GM21576 (cell line): ENCODE results near the gene SPTBN5.

Experiments used
- ATAC-seq: cut with Tn5 transposase; IDR thresholded peaks from one replicate; pipeline ENCODE4 v1.9.1; 2021; ENCODE audit warnings: mild to moderate bottlenecking, moderate library complexity; ENCODE audit not compliant: unreplicated experiment

SPTBN5 gene

DNA sequence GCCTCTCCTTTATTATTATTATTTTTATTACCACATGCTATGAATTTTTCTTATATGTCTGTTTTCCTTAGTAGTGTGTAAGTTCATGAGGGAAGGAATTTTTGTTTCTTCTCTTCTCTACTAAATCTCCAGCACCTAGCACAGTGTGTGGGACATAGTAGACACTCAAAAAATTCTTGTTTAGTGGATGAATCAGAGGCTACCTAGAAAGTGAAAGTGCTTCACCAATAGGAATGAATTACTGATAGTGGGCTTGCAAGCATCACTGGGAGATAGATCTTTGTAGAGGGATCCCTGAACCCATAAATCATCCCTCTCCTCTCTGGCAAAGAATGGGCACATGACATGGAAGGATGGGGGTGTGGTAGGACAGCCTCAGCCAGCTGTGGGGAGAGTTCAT is 8.5 kb downstream of the SPTBN5 start:
- ATAC-seq = no peak

DNA sequence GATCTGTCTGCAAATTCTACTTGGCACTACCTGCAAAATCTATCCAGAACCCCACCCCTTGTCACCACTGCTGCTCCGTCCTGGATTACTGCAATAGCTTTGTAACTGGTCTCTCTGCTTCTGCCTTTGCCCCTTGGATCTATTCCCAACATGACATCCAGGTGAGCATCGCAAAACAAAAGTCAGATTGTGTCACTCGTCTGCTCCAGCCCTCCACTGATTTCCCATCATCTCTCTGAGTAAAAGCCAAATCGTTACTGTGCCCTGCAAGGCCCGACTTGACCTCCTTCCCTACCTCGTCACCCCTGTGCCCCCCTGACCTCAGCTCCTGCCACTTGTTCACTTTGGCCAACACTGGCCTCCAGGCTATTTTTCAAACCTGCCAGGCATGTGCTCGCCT is 9.4 kb downstream of the SPTBN5 start:
- ATAC-seq = no peak

DNA sequence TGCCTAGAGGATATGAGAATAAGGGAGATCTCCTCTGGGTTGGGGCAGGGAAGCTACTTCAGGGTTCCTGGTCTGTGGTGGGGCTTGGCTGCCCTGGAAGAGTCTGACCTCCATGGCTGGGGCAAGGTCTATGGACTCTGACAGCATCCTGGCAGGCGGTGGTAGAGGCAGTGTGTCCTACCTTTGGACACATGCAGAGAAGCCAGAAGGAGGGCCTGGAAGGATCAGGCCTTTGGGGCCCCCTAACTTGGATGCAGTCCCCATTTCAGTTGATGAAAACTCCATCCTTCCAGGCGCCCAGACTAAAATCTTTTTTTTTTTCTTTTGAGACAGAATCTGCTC is 10.4 kb downstream of the SPTBN5 start:
- ATAC-seq = no peak

DNA sequence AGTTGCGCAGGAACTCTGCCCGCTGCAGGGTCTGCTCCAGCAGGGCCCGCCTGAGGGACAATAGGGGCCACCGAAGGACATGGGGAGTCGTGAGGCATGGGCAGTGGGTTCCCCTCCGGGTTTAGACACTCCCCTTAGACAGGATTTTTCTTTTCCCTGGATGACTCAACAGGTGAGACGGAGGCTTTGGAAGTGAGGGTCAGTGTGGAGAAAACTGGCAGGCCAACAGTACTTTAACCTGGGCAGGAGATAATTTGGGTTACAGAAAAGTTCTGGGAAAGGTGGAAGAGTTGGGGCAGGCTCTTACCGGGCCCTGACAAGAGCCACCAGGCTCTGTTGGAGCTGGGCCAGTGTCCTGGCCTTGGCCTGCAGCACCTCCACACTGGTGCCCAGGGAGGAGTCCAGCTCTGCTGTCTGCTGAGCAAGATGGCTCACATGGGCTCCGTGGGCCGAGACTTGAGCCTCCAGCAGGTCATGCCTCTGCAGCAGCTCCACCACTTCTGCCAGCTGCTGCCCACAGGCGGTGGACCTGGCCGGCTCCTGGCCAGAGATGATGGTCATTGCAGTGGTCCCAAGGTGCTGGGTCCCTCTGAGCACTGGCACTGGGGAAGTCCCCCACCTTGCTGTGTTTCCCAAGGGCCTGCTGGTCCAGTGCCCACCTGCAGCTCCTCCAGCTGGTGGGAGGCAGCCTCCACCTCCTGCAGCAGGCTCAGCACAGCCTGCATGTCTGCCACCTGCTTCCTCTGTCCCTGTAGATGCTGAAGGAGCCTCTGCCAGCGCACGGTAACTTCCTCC is 11.0 kb downstream of the SPTBN5 start:
- no peak for ATAC-seq

DNA sequence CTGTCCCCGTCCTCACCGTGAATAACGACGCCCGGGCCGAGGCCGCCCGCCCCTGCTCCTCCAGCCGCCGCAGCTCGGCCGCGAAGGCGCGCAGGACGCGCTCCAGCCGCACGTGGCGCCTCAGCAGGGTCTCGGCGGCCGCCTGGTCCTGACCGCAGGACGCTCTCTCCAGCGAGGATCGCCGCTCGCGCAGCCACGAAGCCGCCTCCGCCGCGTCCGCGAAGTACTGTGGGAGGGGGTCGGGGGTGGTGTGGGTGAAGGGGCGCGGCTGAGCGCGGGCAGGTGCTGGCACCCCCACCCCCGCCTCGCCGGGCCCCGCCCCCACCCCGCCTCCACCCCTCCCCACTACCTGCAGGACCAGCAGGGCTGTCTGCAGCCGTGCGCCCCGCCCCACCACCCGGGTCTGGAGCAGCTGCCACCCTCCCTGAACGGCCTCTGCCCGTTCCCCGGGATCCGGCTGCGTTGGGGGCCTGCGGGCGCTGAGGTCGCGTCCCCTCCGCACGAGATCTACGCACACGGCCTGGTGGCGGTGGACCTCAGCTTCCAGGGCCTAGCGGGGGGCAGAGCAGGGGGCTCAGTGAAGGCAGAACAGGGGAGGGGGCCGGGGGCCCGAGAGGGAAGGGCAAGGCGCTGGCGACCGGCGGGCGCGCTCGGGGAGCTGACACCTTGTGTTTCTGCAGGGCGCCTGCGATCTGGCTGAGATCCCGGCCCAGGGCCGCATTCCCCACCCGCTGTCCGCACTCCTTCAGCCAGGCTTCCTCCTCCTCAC is 11.7 kb downstream of the SPTBN5 start:
- ATAC-seq = no peak

DNA sequence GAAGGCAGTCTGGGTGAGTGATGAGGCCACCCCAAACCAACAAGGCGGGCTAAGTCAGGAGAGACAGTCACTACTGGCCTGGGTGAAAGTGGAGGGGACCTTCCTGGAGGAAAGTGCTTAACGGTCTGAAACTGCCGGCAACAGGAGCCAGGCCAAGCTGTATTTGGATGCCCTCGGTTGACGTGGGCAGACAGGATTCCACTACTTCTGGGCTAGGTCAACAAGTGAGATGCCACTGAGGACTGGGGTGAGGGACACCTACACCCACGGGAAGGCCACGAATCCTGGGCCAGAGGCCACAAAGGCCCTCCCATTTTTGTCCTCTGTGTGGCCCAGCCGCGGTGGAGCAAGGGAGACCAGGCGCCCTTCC is 12.3 kb downstream of the SPTBN5 start:
- ATAC-seq = no peak

DNA sequence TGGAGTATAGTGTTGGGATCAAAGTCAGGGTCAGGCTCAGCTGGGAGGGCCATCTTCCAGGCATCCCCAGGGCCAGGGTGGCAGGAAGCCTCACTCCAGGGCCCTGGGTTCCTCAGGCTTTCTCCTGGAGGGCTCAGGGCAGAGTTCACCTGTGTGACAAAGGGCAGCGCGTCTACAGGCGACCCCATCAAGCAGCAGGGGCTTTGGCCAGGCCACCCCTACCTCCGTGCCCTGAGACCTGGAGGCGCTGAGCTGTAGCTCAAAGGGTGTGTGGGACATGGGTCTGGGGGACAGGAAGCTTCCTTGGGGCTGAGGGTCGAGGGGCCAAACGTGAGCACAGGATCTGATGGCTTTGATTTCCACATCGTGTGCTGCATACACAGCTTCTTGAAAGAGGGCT is 12.8 kb downstream of the SPTBN5 start:
- ATAC-seq = no peak

DNA sequence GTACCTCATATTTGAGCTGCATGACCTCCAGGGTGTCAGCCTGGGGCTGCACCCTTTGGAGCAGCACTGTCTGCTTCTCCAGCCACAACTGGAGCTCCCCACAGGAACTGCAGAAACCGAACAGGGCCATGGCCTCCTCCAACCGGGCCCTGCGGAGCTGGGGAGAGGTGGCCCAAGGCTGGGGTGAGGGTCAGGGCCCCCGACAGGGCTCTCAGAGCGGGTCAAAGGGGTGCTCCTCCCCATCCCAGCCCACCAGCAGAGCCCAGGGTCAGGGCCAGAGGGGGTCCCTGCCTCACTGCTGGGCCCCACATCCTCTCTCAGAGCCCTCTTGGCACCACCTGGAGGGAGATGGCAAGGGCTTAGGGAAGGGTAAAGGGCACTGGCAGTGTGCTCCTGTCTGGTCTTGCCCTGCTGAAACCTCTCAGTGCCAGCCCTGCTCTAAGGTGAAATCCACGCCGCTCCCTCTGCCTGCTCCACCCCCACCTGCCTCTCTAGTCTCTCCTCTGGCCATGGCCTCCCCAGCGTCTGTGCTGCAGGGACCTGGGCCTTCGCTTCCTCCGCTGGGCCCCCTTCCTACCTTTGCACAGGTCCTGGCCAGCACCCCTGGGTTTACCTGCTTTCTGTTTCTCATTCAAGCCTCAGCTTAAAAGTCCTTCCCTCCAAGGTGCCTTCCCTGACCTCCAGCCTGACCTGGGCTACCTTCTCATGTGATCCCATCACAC is 13.5 kb downstream of the SPTBN5 start:
- no peak for ATAC-seq

DNA sequence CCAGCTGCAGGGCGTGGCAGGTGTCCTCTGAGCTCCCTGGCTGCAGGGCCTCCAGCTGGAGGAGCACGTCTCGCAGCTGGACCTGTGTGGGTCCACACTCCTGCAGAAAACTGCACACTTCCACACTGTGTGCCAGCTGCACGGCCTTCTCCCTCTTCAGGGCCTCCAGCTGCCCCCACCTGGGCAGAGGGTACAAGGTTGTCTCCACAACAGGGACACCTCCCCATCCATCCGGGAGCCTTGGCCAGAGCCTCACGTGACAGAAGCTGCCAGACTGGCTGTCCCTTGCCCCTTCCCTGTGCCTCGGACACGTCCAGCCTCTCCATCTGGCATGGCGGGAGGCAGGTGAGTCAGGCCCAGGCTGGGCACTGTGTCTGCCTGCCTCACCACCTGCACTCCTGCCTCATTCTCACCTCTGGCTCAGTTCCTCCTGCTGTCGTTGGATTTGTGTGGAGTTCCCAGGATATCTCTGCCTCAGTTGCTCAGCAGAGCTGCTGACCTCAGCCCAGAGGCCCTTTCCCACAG is 14.5 kb downstream of the SPTBN5 start:
- no peak for ATAC-seq

DNA sequence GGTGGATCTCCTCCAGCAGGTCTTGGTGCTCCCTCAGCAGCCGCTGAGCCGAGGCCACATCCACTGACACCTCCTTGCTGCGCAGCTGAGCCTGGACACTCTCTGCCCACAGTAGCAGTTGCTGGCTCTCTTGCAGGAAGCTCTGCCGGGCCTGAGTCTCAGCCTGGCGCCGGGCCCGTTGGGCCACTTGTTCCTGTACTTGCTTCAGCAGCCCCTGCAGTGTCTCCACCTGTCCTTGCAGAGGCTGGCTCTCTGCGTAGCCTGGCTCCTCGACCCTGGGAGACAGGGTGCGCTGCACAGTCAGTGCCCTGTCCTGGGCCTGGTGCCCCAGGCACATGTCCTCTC is 15.5 kb downstream of the SPTBN5 start:
- no peak for ATAC-seq

DNA sequence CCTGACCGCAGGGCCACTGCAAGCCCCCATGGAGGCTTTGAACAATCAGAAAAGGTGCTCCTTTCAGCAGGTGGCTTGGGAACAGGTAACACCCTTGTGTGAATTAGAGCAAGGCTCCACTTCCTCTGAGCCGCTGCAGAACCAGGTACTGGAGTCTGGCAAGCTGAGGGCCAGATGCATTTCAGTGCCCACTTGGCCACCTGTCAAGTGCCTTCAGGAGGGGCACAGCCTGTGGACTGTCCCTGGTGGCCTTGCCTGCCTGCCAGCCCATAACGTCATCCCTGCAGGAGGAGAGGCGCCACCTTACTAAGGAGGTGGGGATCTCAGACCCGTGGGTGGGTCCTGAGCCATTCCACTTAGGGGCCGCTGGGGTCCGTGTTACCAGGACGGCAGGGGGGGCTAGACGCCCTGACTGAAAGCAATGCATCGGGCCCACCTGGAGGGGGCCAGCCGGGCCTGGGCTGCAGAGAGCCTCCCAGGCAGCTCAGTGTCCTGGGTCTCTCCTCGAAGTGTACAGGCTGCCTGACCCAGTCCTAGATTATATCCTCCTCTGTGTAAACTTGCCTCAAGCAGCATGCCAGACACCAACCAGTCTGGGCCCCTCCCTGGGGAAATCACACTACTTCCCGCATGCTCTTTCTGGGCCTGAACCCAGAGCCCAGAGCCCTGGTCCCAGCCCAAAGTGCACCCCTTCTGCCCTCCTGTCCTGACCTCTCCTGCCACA is 16.1 kb downstream of the SPTBN5 start:
- ATAC-seq = no peak

DNA sequence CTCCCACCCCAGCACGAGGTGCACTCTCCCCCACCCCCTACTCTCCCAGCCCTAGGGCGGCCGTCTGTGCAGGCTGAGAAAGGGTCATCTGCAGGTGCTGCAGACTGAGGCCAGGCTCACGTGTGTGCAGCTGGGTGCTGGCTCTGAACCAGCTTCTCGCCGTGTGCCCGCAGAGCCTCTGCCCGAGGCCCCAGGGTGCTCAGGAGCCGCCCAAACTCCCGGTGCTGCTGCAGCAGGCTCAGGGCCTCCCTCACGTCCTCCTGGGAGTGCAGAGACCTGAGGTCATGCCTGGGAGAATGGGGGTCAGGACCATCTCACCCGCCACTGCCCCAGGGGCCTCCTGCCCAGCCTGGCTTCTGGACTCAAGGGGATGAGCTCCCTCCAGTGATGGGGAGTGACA is 17.2 kb downstream of the SPTBN5 start:
- ATAC-seq = no peak

DNA sequence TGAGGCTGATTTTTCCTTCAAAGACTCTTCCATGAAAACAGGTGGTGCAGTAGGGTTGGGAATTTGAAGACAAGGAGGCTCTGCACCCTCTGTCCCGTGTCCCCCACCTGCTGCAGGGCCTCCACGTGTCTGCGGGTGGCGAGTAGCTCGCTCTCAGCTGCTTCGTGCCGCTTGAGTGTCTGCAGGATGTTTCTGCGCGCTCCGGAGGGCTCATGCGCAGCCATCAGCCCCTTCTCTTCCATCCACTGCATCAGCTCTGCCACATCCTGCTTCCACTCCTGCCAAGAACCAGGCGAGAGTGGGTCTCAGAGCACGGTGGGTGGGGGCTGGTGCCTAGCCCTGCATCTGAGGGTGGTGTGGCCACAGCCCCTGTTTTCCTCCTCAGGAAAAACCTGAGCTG is 17.8 kb downstream of the SPTBN5 start:
- no peak for ATAC-seq

DNA sequence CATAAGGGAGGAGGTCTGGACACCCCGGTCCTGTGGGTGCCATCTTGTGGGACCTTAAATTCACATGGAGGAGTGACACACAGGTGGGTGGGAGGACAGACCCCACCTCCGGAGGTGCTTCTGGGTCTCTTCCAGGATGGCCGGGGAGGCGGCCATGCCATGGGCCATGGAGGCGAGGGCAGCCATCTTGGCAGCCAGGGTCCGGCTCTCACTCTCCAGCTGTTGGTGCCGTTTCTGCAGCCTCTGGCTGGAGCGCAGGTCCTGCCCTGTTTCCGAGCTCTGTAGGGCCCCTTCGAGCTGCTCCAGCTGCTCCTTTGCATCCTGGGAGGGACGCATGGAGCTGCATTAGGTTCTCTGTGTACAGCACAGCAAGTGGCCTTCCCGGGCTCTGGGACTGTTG is 19.1 kb downstream of the SPTBN5 start:
- ATAC-seq = no peak

DNA sequence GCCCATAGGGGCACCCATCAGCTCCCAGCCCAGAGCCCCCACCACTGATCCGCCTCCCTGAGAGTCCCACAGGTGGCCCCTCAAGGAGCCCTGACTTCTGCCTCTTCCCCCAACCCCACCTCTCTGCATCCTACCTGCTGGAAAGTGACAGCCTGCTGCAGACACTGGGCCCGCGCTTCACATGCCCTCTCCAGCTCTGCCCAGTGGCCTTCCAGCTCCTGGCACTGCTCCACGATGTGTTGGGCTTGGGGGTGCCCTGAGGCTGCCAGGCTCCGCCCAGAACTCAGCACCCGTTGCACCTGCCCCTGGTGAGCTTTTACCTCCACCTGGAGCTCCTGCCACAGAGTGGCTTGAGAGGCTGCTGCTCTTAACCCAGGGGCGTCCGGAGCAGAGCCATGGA is 20.1 kb downstream of the SPTBN5 start:
- ATAC-seq = no peak

DNA sequence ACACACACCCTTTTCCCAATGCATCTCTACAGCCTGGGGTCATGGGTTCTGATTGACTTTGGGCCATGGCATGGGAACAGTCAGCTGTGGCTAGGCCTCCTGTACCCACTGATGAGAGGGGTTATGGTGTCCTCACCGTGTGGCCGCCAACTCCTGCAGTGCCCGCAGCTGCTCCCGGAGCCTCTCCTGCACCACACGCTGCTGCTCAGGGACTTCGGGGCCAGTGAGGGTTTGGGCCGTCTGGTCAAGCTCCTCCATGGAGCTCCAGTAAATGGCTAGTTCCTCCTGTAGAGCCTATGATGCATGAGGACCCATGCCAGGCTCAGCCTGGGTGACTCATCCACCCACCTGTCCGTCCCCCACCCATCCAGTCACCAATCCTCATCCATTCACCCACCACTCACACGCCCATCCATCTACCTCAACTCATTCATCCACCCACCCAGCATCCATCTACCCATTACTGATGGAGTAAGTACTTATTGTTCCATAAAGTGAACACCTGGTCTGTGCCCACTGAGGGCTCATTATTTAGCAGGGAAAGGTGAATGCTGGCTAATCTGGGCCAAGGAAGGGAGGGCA is 21.6 kb downstream of the SPTBN5 start:
- no peak for ATAC-seq

DNA sequence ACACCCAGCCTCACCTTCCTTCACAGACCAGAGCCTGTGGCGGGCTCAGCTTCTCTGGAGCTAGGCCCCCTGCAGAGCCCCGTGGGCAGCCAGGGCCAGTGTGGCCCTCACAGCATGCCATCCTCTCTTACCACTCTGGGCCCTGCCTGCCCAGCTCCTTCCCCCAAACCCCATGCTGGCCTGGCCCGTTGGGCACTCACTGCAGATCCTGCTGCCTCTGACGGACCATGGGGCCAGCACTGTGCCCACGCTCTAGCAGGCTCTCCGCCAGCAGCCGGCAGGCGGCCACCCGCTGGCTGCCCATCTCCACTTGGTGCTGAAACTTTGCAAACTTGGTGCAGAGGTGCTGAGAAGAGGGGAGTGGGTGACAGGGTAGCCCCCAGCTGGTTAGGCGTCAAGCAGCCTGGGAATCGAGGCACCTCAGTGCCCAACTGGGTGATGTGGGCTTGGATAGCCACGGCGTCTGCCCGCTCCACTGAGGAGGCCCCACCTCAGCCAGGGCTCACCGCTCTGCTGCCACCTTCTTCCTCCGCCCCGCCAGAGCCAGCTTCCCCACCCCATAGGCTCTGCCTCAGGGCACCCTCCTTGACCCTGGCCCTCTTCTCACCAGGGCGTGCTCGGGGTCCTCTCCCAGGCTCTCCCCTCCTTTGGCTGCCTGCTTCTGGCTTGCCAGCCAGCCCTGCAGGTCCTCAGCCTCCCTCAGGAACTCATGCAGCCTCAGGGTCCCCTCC is 22.5 kb downstream of the SPTBN5 start:
- ATAC-seq = no peak

DNA sequence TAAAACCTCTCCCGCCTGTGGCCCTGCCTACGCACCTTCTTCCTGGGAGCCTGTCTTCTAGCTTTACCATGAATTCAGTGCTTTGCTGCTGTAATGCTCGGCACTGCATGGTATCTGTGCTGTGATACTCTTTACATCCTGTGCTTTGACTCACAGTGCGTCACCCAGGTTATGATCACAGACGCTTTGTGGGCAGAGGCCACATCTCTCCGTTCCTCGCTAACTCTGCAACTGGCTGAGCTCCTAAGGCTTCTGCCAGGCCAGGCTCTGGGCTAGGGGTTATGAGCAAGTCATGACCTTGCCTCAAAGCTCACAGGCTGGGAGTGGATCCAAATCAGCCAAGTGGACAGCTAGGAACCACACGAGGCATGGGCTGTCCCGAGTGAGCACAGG is 23.2 kb downstream of the SPTBN5 start:
- no peak for ATAC-seq

DNA sequence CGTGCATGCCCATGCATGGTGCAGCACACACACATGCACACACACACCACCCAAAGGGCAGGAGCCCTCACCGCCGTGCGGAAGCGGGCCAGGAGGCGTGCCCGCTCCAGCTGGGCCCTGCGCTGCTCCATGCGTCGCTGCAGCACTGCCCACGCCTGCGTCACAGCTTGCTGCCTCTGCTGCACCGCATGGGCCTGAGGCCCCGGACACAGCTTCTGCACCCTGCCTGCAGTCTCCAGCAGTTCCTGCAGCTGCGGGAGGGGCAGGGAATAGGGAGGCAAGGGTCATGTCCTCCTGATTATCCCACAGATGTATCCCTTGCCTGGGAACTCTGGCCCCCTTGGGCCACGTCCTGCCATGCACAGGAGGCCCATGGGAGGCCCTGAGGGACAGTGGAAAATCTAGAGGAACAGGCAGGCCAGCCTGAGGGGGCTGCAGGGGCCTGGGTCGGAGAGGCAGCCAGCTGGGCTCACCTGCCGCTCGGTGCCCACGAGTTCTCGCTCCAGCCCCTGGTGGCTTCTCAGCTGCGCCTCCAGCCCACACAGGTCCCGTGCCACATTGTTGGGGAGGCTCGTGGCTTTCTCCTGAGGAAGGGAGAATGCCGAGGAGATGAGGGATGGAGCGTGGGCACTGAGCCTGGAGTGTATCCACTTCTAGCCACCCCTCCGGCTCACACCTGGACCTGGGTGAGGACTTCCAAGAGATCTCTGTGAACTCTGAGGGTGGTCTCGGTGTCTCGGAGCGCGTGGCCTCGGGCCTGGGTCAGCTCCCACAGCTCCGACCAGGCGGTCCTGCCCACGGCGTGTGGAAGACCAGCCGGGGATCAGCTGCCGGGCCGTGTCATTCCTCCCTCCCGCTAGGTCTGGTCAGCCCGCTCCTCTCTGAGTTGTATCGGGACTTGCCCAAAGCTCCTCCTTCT is 23.8 kb downstream of the SPTBN5 start:
- no peak for ATAC-seq
